WTC11 (cell line): ENCODE measurements around the gene MORN5.

Source experiments
- CREM ChIP-seq: sonication (generic); formaldehyde crosslinking; IDR thresholded peaks from 2 replicates; pipeline ENCODE4 v1.8.1; 2022; ENCODE audit warnings: mild to moderate bottlenecking, missing genetic modification reagents, moderate library complexity
- CTCF ChIP-seq: fragments of 200-600 bp; IDR thresholded peaks from 2 replicates; pipeline ENCODE4 v1.8.0; 2022; ENCODE audit warnings: antibody characterized with exemption
- E2F4 ChIP-seq: sonication (generic); formaldehyde crosslinking; IDR thresholded peaks from 2 replicates; pipeline ENCODE4 v1.8.1; 2022; ENCODE audit warnings: low read depth, mild to moderate bottlenecking, moderate library complexity, missing genetic modification reagents, borderline replicate concordance
- ETV6 ChIP-seq: sonication (generic); formaldehyde crosslinking; IDR thresholded peaks from 2 replicates; pipeline ENCODE4 v1.8.1; 2022; ENCODE audit warnings: mild to moderate bottlenecking, missing genetic modification reagents
- FOXJ3 ChIP-seq: sonication (generic); formaldehyde crosslinking; IDR thresholded peaks from 2 replicates; pipeline ENCODE4 v1.9.0; 2021; ENCODE audit warnings: missing genetic modification reagents, mild to moderate bottlenecking, borderline replicate concordance
- SMAD3 ChIP-seq: sonication (generic); formaldehyde crosslinking; IDR thresholded peaks from 2 replicates; pipeline ENCODE4 v1.8.0; 2022; ENCODE audit warnings: missing genetic modification reagents, mild to moderate bottlenecking, borderline replicate concordance
- SOX15 ChIP-seq: fragments of 250-450 bp; sonication (Bioruptor Pico); IDR thresholded peaks from 2 replicates; pipeline ENCODE4 v1.9.0; 2021; ENCODE audit warnings: mild to moderate bottlenecking
- SP1 ChIP-seq: sonication (generic); formaldehyde crosslinking; conservative IDR thresholded peaks from 2 replicates; pipeline ENCODE4 v1.8.1; 2022; ENCODE audit warnings: missing genetic modification reagents
- TCF7 ChIP-seq: sonication (generic); formaldehyde crosslinking; IDR thresholded peaks from 2 replicates; pipeline ENCODE4 v1.8.0; 2022; ENCODE audit warnings: mild to moderate bottlenecking, low read depth, missing genetic modification reagents, moderate library complexity
- TF ChIP-seq, protein P1 (sequence below): sonication (generic); formaldehyde crosslinking; IDR thresholded peaks from 2 replicates; pipeline ENCODE4 v1.8.1; 2023; ENCODE audit warnings: mild to moderate bottlenecking, missing genetic modification reagents, moderate library complexity
- TF ChIP-seq, protein P2 (sequence below): sonication (generic); formaldehyde crosslinking; IDR thresholded peaks from 2 replicates; pipeline ENCODE4 v1.8.1; 2023; ENCODE audit warnings: mild to moderate bottlenecking, missing genetic modification reagents, moderate library complexity
- TF ChIP-seq, protein P3 (sequence below): sonication (generic); formaldehyde crosslinking; IDR thresholded peaks from 2 replicates; pipeline ENCODE4 v1.8.1; 2023; ENCODE audit warnings: mild to moderate bottlenecking, missing genetic modification reagents, borderline replicate concordance
- TF ChIP-seq, protein P4 (sequence below): fragments of 250-450 bp; sonication (Bioruptor Pico); IDR thresholded peaks from 2 replicates; pipeline ENCODE4 v1.9.0; 2021; ENCODE audit warnings: mild to moderate bottlenecking
- TF ChIP-seq, protein P5 (sequence below): sonication (generic); formaldehyde crosslinking; conservative IDR thresholded peaks from 2 replicates; pipeline ENCODE4 v1.8.1; 2022; ENCODE audit warnings: mild to moderate bottlenecking, missing genetic modification reagents

DNA sequence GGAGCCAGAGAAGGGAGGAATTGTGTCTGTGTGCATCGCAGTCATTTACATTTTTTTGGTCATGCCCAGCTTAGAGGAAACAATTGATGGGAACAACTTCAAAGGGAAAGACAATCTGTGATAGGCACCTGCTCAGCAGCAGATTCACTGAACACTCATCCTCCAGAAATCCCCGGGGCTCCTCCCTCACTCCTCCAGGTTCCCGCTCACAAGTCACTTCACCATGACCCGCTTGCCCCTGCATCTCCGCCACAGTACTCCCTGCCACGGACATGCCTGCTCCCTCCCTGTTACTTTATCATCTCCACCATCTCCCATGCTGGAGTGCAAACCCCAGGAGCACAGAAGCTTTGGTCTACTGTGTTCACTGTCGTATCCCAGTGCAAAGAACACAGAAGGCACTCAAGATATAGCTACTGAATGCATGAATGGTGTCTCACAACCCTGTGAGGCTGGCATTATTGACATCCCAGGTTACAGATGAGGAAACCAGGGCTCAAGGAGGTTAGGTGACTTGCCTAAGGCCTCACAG lies 52.8 kb downstream of the MORN5 start:
- TF ChIP-seq SMAD3 (CRISPR knock-in tag) (no peak), ETV6 (CRISPR knock-in tag) (no peak), CTCF (no peak), TCF7 (CRISPR knock-in tag) (no peak), FOXJ3 (CRISPR knock-in tag) (no peak), CREM (CRISPR knock-in tag) (no peak), SOX15 (CRISPR knock-in tag) (no peak), SP1 (CRISPR knock-in tag) (no peak), E2F4 (CRISPR knock-in tag) (no peak)
- TF ChIP-seq, protein P1, sequence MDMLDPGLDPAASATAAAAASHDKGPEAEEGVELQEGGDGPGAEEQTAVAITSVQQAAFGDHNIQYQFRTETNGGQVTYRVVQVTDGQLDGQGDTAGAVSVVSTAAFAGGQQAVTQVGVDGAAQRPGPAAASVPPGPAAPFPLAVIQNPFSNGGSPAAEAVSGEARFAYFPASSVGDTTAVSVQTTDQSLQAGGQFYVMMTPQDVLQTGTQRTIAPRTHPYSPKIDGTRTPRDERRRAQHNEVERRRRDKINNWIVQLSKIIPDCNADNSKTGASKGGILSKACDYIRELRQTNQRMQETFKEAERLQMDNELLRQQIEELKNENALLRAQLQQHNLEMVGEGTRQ (CRISPR knock-in tag), result no peak
- TF ChIP-seq, protein P2, sequence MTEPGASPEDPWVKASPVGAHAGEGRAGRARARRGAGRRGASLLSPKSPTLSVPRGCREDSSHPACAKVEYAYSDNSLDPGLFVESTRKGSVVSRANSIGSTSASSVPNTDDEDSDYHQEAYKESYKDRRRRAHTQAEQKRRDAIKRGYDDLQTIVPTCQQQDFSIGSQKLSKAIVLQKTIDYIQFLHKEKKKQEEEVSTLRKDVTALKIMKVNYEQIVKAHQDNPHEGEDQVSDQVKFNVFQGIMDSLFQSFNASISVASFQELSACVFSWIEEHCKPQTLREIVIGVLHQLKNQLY, result no peak
- TF ChIP-seq, protein P3, sequence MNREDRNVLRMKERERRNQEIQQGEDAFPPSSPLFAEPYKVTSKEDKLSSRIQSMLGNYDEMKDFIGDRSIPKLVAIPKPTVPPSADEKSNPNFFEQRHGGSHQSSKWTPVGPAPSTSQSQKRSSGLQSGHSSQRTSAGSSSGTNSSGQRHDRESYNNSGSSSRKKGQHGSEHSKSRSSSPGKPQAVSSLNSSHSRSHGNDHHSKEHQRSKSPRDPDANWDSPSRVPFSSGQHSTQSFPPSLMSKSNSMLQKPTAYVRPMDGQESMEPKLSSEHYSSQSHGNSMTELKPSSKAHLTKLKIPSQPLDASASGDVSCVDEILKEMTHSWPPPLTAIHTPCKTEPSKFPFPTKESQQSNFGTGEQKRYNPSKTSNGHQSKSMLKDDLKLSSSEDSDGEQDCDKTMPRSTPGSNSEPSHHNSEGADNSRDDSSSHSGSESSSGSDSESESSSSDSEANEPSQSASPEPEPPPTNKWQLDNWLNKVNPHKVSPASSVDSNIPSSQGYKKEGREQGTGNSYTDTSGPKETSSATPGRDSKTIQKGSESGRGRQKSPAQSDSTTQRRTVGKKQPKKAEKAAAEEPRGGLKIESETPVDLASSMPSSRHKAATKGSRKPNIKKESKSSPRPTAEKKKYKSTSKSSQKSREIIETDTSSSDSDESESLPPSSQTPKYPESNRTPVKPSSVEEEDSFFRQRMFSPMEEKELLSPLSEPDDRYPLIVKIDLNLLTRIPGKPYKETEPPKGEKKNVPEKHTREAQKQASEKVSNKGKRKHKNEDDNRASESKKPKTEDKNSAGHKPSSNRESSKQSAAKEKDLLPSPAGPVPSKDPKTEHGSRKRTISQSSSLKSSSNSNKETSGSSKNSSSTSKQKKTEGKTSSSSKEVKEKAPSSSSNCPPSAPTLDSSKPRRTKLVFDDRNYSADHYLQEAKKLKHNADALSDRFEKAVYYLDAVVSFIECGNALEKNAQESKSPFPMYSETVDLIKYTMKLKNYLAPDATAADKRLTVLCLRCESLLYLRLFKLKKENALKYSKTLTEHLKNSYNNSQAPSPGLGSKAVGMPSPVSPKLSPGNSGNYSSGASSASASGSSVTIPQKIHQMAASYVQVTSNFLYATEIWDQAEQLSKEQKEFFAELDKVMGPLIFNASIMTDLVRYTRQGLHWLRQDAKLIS (CRISPR knock-in tag), result no peak
- TF ChIP-seq, protein P4, sequence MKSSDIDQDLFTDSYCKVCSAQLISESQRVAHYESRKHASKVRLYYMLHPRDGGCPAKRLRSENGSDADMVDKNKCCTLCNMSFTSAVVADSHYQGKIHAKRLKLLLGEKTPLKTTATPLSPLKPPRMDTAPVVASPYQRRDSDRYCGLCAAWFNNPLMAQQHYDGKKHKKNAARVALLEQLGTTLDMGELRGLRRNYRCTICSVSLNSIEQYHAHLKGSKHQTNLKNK (CRISPR knock-in tag), result no peak
- TF ChIP-seq, protein P5, sequence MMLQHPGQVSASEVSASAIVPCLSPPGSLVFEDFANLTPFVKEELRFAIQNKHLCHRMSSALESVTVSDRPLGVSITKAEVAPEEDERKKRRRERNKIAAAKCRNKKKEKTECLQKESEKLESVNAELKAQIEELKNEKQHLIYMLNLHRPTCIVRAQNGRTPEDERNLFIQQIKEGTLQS (CRISPR knock-in tag), result no peak
